Natural killer cell treated with Interleukin-12 subunit alpha and Interleukin-12 subunit beta and Interleukin-15 and Interleukin-18, amount 100 ng/mL, for 72 hours (primary cell): ENCODE measurements around the gene PTPRE. TPM values are rescaled to one million over a fixed set of nuclear protein-coding genes. Genes with fewer than 3 reads are reported as not detected.

ENCODE experiments used
- ATAC-seq, 2 donors: fragments of 150-1000 bp; cut with Tn5 transposase in 1 of 2; sonication (Bioruptor Pico), chemical (Tn5 transposase) in 1 of 2; 2 replicates each; pipeline ENCODE4 v1.10.0; 2021
- DNase-seq: peaks from one replicate; pipeline ENCODE4 v3.0.0; 2022; ENCODE audit warnings: low spot score
- H3K27ac Mint-ChIP-seq, 2 donors: 1 replicate in 1 of 2; 2 replicates in 1 of 2; pipeline ENCODE4 v1.8.0; 2022; ENCODE audit warnings: mixed read lengths in 2 of 2, mild to moderate bottlenecking in 1 of 2, moderate library complexity in 1 of 2
- H3K27me3 Mint-ChIP-seq, 2 donors: 1 replicate in 1 of 2; 2 replicates in 1 of 2; pipeline ENCODE4 v1.8.0; 2022; ENCODE audit warnings: mixed read lengths in 2 of 2
- H3K36me3 Mint-ChIP-seq: one replicate; pipeline ENCODE4 v1.8.0; 2022; ENCODE audit warnings: mixed read lengths
- H3K4me1 Mint-ChIP-seq, 2 donors: 1 replicate in 1 of 2; 2 replicates in 1 of 2; pipeline ENCODE4 v1.8.0; 2022; ENCODE audit warnings: low read depth in 2 of 2, mixed read lengths in 2 of 2, mild to moderate bottlenecking in 1 of 2
- H3K4me3 Mint-ChIP-seq: one replicate; pipeline ENCODE4 v1.8.0; 2022; ENCODE audit warnings: mixed read lengths
- H3K9me3 Mint-ChIP-seq: 2 replicates; pipeline ENCODE4 v1.8.0; 2022; ENCODE audit warnings: mixed read lengths
- total RNA-seq, 2 donors: library from RNA; stranded (reverse); gene quantifications; one replicate each; pipeline ENCODE4 v1.2.3, GENCODE V29; 2022

Gene PTPRE
- total RNA-seq, 2 donors from 2014 or later = 65.1 to 147 TPM

GRCh38 chr10:128009372-128010126 is 102.6 kb downstream of the PTPRE start:
- peaks cover 9 to 14% of the 10 kb centered on the region in 2 donors for H3K4me1 Mint-ChIP-seq
- peaks cover 0 to 7% of the 10 kb centered on the region in 2 donors for H3K27me3 Mint-ChIP-seq
- no peaks in the 10 kb centered on the region for H3K9me3 Mint-ChIP-seq
- DNase-seq (no peak), ATAC-seq (no peak)
- H3K4me3 Mint-ChIP-seq = no peak overlapping the region
- no peaks in the 10 kb centered on the region for H3K36me3 Mint-ChIP-seq
- H3K27ac Mint-ChIP-seq = peak overlapping the region in 1 of 2 donors; percentile 22

- DNase-seq (peak; percentile 86), ATAC-seq (peak; percentile 94 to 95)
- H3K4me3 Mint-ChIP-seq = peak overlapping the region; percentile 42
- peak overlapping the region; percentile 59 to 70 for H3K27ac Mint-ChIP-seq
- peaks cover 0 to 2% of the 10 kb centered on the region in 2 donors for H3K27me3 Mint-ChIP-seq
- H3K9me3 Mint-ChIP-seq = no peaks in the 10 kb centered on the region
- peaks cover 8 to 9% of the 10 kb centered on the region in 2 donors for H3K4me1 Mint-ChIP-seq
- H3K36me3 Mint-ChIP-seq = no peaks in the 10 kb centered on the region
These were observed 104.4 kb downstream of the PTPRE start for GRCh38 chr10:128011059-128011979.

GRCh38 chr10:128013626-128014025 is 106.7 kb downstream of the PTPRE start:
- ATAC-seq (peak in 1 of 2 donors; percentile 11), DNase-seq (no peak)
- H3K4me1 Mint-ChIP-seq = peaks cover 13 to 16% of the 10 kb centered on the region in 2 donors

GRCh38 chr10:128014236-128014635 is 107.3 kb downstream of the PTPRE start:
- no peaks in the 10 kb centered on the region for H3K36me3 Mint-ChIP-seq
- DNase-seq (no peak), ATAC-seq (no peak)
- no peak overlapping the region for H3K4me3 Mint-ChIP-seq
- peaks cover 16 to 19% of the 10 kb centered on the region in 2 donors for H3K4me1 Mint-ChIP-seq
- no peak overlapping the region for H3K27ac Mint-ChIP-seq
- peaks cover 7 to 17% of the 10 kb centered on the region in 2 donors for H3K27me3 Mint-ChIP-seq
- no peaks in the 10 kb centered on the region for H3K9me3 Mint-ChIP-seq

More at GRCh38 chr10:128013626-128014025, 106.7 kb downstream of the PTPRE start:
- no peaks in the 10 kb centered on the region for H3K36me3 Mint-ChIP-seq
- H3K9me3 Mint-ChIP-seq = no peaks in the 10 kb centered on the region
- no peak overlapping the region for H3K4me3 Mint-ChIP-seq
- no peak overlapping the region for H3K27ac Mint-ChIP-seq
- H3K27me3 Mint-ChIP-seq = peaks cover 5 to 12% of the 10 kb centered on the region in 2 donors

GRCh38 chr10:128016423-128017060 is 109.6 kb downstream of the PTPRE start:
- peaks cover 7 to 17% of the 10 kb centered on the region in 2 donors for H3K27me3 Mint-ChIP-seq
- H3K4me1 Mint-ChIP-seq = peaks cover 10 to 13% of the 10 kb centered on the region in 2 donors
- H3K9me3 Mint-ChIP-seq = no peaks in the 10 kb centered on the region
- no peaks in the 10 kb centered on the region for H3K36me3 Mint-ChIP-seq
- H3K4me3 Mint-ChIP-seq = no peak overlapping the region
- no peak for ATAC-seq
- DNase-seq = no peak
- H3K27ac Mint-ChIP-seq = no peak overlapping the region

- no peak for ATAC-seq
- Mint-ChIP-seq H3K27me3 (peaks cover 7 to 17% of the 10 kb centered on the region in 2 donors), H3K9me3 (no peaks in the 10 kb centered on the region), H3K4me1 (peaks cover 8 to 10% of the 10 kb centered on the region in 2 donors), H3K27ac (no peak overlapping the region), H3K4me3 (no peak overlapping the region), H3K36me3 (no peaks in the 10 kb centered on the region)
- no peak for DNase-seq
These were observed 110.9 kb downstream of the PTPRE start for GRCh38 chr10:128017822-128018221.

- peak; percentile 12 to 42 for ATAC-seq
- peaks cover 7 to 17% of the 10 kb centered on the region in 2 donors for H3K27me3 Mint-ChIP-seq
- H3K9me3 Mint-ChIP-seq = no peaks in the 10 kb centered on the region
- no peaks in the 10 kb centered on the region for H3K36me3 Mint-ChIP-seq
- peak overlapping the region in 1 of 2 donors; percentile 0 for H3K27ac Mint-ChIP-seq
- peaks cover 8 to 10% of the 10 kb centered on the region in 2 donors for H3K4me1 Mint-ChIP-seq
- peak overlapping the region; percentile 21 for H3K4me3 Mint-ChIP-seq
- DNase-seq = no peak
These were observed 111.3 kb downstream of the PTPRE start for GRCh38 chr10:128018236-128018635.

- peaks cover 8 to 10% of the 10 kb centered on the region in 2 donors for H3K4me1 Mint-ChIP-seq
- ATAC-seq (peak in 1 of 2 donors; percentile 8), DNase-seq (no peak)
- H3K27me3 Mint-ChIP-seq = peaks cover 7 to 17% of the 10 kb centered on the region in 2 donors
- H3K9me3 Mint-ChIP-seq = no peaks in the 10 kb centered on the region
- peak overlapping the region; percentile 3 for H3K4me3 Mint-ChIP-seq
- peak overlapping the region in 1 of 2 donors; percentile 0 for H3K27ac Mint-ChIP-seq
- no peaks in the 10 kb centered on the region for H3K36me3 Mint-ChIP-seq
These were observed 111.8 kb downstream of the PTPRE start for GRCh38 chr10:128018691-128019090.

- Mint-ChIP-seq H3K36me3 (no peaks in the 10 kb centered on the region), H3K4me3 (no peak overlapping the region), H3K4me1 (peaks cover 14 to 19% of the 10 kb centered on the region in 2 donors), H3K27me3 (peaks cover 3 to 10% of the 10 kb centered on the region in 2 donors), H3K27ac (no peak overlapping the region), H3K9me3 (no peaks in the 10 kb centered on the region)
- no peak for ATAC-seq
- no peak for DNase-seq
These were observed 115.6 kb downstream of the PTPRE start for GRCh38 chr10:128022261-128023196.

- H3K4me3 Mint-ChIP-seq = no peak overlapping the region
- no peaks in the 10 kb centered on the region for H3K9me3 Mint-ChIP-seq
- no peaks in the 10 kb centered on the region for H3K36me3 Mint-ChIP-seq
- ATAC-seq (no peak), DNase-seq (no peak)
- peaks cover 6 to 9% of the 10 kb centered on the region in 2 donors for H3K4me1 Mint-ChIP-seq
- H3K27ac Mint-ChIP-seq = no peak overlapping the region
- no peaks in the 10 kb centered on the region for H3K27me3 Mint-ChIP-seq
These were observed 117.5 kb downstream of the PTPRE start for GRCh38 chr10:128024426-128024825.

GRCh38 chr10:128025437-128025836 is 118.5 kb downstream of the PTPRE start:
- H3K36me3 Mint-ChIP-seq = no peaks in the 10 kb centered on the region
- ATAC-seq (no peak), DNase-seq (no peak)
- no peak overlapping the region for H3K27ac Mint-ChIP-seq
- H3K27me3 Mint-ChIP-seq = no peaks in the 10 kb centered on the region
- no peaks in the 10 kb centered on the region for H3K9me3 Mint-ChIP-seq
- H3K4me3 Mint-ChIP-seq = no peak overlapping the region
- peaks cover 6 to 9% of the 10 kb centered on the region in 2 donors for H3K4me1 Mint-ChIP-seq

- H3K36me3 Mint-ChIP-seq = no peaks in the 10 kb centered on the region
- DNase-seq (no peak), ATAC-seq (no peak)
- H3K4me1 Mint-ChIP-seq = peaks cover 6 to 9% of the 10 kb centered on the region in 2 donors
- no peaks in the 10 kb centered on the region for H3K27me3 Mint-ChIP-seq
- peak overlapping the region in 1 of 2 donors; percentile 56 for H3K27ac Mint-ChIP-seq
- no peaks in the 10 kb centered on the region for H3K9me3 Mint-ChIP-seq
- no peak overlapping the region for H3K4me3 Mint-ChIP-seq
These were observed 119.0 kb downstream of the PTPRE start for GRCh38 chr10:128025951-128026350.
